Stomach (tissue), 9 donors: ENCODE results near the gene ZNF428. TPM values are rescaled to one million over a fixed set of nuclear protein-coding genes. Genes with fewer than 3 reads are reported as not detected.

ENCODE experiments used
- DNase-seq, 2 donors: peaks; one replicate each; pipeline versions ENCODE4 v3.0.0 to v3.0.0-alpha.2; 2013 to 2019
- H3K27ac ChIP-seq, 5 donors: fragments of 200-600 bp in 4 of 5; sonication (generic) in 4 of 5; one replicate each; pipeline ENCODE4 v1.5.1; 2013 to 2019; ENCODE audit warnings: mild to moderate bottlenecking in 1 of 5, moderate library complexity in 1 of 5
- H3K27me3 ChIP-seq, 3 donors: fragments of 200-600 bp; sonication (generic); one replicate each; pipeline ENCODE4 v1.5.1; 2017 to 2019; ENCODE audit warnings: mixed run types in 1 of 3
- H3K36me3 ChIP-seq, 4 donors: fragments of 200-600 bp; sonication (generic); 1 replicate in 3 of 4; 2 replicates in 1 of 4; pipeline ENCODE4 v1.5.1; 2016 to 2019
- H3K4me1 ChIP-seq, 4 donors: fragments of 200-600 bp; sonication (generic); one replicate each; pipeline ENCODE4 v1.5.1; 2016 to 2019
- H3K4me3 ChIP-seq, 4 donors: fragments of 200-600 bp; sonication (generic) in 3 of 4; one replicate each; pipeline ENCODE4 v1.5.1; 2016 to 2019; ENCODE audit warnings: mild to moderate bottlenecking in 1 of 4
- H3K9me3 ChIP-seq, 4 donors: fragments of 200-600 bp; sonication (generic); one replicate each; pipeline ENCODE4 v1.5.1; 2016 to 2019
- EP300 ChIP-seq: sonication (generic); formaldehyde crosslinking; IDR thresholded peaks from one replicate; pipeline ENCODE4 v1.6.1; 2017; ENCODE audit warnings: antibody characterized with exemption
- POLR2A ChIP-seq, 4 donors: fragments of 450-650 bp; IDR thresholded peaks; one replicate each; pipeline ENCODE4 v1.6.1; 2016; ENCODE audit warnings: antibody characterized with exemption in 4 of 4, control low read depth in 2 of 4, mild to moderate bottlenecking in 1 of 4, moderate library complexity in 1 of 4
- POLR2AphosphoS5 ChIP-seq, 3 donors: sonication (generic); formaldehyde crosslinking; IDR thresholded peaks; one replicate each; pipeline ENCODE4 v1.6.1; 2016; ENCODE audit warnings: antibody characterized with exemption in 3 of 3
- WGBS, 5 donors: extraction: QIAGEN DNeasy Blood & Tissue Kit in 3 of 5; methylation state at CpG; one replicate each; pipeline versions ENCODE4 v1.1.5 to v1.1.7; 2013 to 2018; 5-methylcytosine and 5-hydroxymethylcytosine counted together
- intact Hi-C: fragments of 100-400 bp; cut with DNase I; formaldehyde crosslinking; loops from one replicate; pipeline ENCODE4 v1.15.1; 2023; ENCODE audit warnings: low total_unique reads
- polyA plus RNA-seq, 3 donors: library from polyadenylated mRNA; stranded (reverse); fragments of 200-250 nt; gene quantifications; one replicate each; pipeline ENCODE4 v1.2.3, GENCODE V29; 2013
- small RNA-seq, 4 donors: library from RNA; depleted of rRNA; stranded (forward); fragments of <200 nt; gene quantifications; one replicate each; pipeline ENCODE3, GENCODE V24; 2016
- total RNA-seq, 5 donors: library from RNA; depleted of rRNA; stranded (reverse); fragments of >200 nt; gene quantifications; one replicate each; pipeline versions ENCODE4 v1.1.0 to v1.2.3, GENCODE V29; 2014 to 2016
- TF ChIP-seq, protein P1 (sequence below), 7 experiments: fragments of 450-650 bp in 4 of 7; fragments of 200-600 bp in 3 of 7; sonication (generic) in 3 of 7; IDR thresholded peaks; one replicate each; pipeline ENCODE4 v1.5.1; 2016 to 2019; ENCODE audit warnings: antibody characterized with exemption in 7 of 7, control low read depth in 2 of 7, mild to moderate bottlenecking in 1 of 7
- donor health status: healthy with polysubstance abuse.
- donor health status: Bipolar disorder and iron deficiency.
- donor health status: healthy.

The ZNF428 gene
- total and polyA plus RNA-seq, 8 donors, result 7.8 to 72.7 (median 25.5) TPM

GRCh38 chr19:43561139-43561970, 58.1 kb downstream of the ZNF428 start:
- no peaks in the 10 kb centered on the region for H3K27me3 ChIP-seq
- H3K4me3 ChIP-seq, result no peak overlapping the region
- peaks cover 8 to 56% (median 43%) of the 10 kb centered on the region in 4 donors for H3K36me3 ChIP-seq
- peak overlapping the region in 4 of 5 donors; percentile 69 to 78 (median 74) for H3K27ac ChIP-seq
- peaks cover 0 to 25% (median 10%) of the 10 kb centered on the region in 4 donors for H3K4me1 ChIP-seq
- no peak for DNase-seq
- 83 to 89% (median 87%) methylated on average over 12 of the region's 12 CpGs for WGBS, 5 donors
- H3K9me3 ChIP-seq, result no peaks in the 10 kb centered on the region
- TF ChIP-seq EP300, result no peak
- no peak for TF ChIP-seq POLR2AphosphoS5 (IDR thresholded peaks at IDR 0.05)
- TF ChIP-seq, protein P1, sequence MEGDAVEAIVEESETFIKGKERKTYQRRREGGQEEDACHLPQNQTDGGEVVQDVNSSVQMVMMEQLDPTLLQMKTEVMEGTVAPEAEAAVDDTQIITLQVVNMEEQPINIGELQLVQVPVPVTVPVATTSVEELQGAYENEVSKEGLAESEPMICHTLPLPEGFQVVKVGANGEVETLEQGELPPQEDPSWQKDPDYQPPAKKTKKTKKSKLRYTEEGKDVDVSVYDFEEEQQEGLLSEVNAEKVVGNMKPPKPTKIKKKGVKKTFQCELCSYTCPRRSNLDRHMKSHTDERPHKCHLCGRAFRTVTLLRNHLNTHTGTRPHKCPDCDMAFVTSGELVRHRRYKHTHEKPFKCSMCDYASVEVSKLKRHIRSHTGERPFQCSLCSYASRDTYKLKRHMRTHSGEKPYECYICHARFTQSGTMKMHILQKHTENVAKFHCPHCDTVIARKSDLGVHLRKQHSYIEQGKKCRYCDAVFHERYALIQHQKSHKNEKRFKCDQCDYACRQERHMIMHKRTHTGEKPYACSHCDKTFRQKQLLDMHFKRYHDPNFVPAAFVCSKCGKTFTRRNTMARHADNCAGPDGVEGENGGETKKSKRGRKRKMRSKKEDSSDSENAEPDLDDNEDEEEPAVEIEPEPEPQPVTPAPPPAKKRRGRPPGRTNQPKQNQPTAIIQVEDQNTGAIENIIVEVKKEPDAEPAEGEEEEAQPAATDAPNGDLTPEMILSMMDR (IDR thresholded peaks at IDR 0.05), result no peak
- intact Hi-C loops, result no loop called here

DNA sequence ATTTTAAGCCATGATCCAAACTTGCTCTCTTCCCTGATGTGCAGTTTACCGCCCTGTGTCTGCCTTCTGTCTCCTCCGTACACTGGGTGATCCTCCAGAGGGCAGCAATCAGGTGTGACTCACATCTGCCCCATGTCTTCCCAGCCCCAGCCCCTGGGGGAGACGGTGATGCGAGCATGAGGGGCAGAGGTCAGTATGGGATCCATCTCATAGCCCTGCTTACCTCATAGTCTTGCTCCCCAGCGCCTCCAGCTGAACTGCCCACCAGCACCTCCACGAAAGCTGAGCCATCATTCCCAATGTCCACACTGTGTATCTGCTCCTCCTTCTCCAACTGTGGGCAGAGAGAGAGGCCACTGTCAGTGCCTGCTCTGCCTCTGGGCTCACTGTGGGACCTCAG, 58.7 kb downstream of the ZNF428 start:
- Histone ChIP-seq H3K36me3 (peaks cover 8 to 63% (median 50%) of the 10 kb centered on the region in 4 donors), H3K4me1 (peaks cover 0 to 25% (median 10%) of the 10 kb centered on the region in 4 donors), H3K9me3 (no peaks in the 10 kb centered on the region), H3K27ac (peak overlapping the region in 1 of 5 donors; percentile 78), H3K27me3 (no peaks in the 10 kb centered on the region), H3K4me3 (no peak overlapping the region)
- intact Hi-C loops, result no loop called here
- DNase-seq, result no peak
- WGBS, 5 donors, result 76 to 86% (median 80%) methylated on average over 6 of the region's 6 CpGs
- TF ChIP-seq POLR2A (IDR thresholded peaks at IDR 0.05), result no peak
- no peak for TF ChIP-seq POLR2AphosphoS5 (IDR thresholded peaks at IDR 0.05)

Small RNA genes lying within 50 kb of the gene (small RNA-seq; reads per million reads assigned to genes)
- gene RN7SL368P, result 0 to 0.15 (median 0) reads per million in 4 donors

Other genes with a start within 250 kb of the ZNF428 start
- gene TEX101, start 204.7 kb downstream of the ZNF428 start, total RNA-seq, result not detected
- under 1 TPM in 1 of 3 donors, not detected in 2; 0.28 TPM for gene TEX101, start 204.7 kb downstream of the ZNF428 start, polyA plus RNA-seq
- under 1 TPM in 3 of 5 donors, not detected in 2; 0.29 to 0.55 (median 0.45) TPM for gene LYPD3, start 154.0 kb downstream of the ZNF428 start, total RNA-seq
- 10 to 100 TPM in 1 of 3 donors, 1 to 10 TPM in 1, under 1 TPM in 1; 0.76 to 72.4 (median 2.2) TPM for gene LYPD3, start 154.0 kb downstream of the ZNF428 start, polyA plus RNA-seq
- 10 to 100 TPM in 1 of 5 donors, 1 to 10 TPM in 3, not detected in 1; 2.0 to 55.3 (median 8.5) TPM for gene PHLDB3, start 114.9 kb downstream of the ZNF428 start, total RNA-seq
- gene PHLDB3, start 114.9 kb downstream of the ZNF428 start, polyA plus RNA-seq, result 10 to 100 TPM in 2 of 3 donors, 1 to 10 TPM in 1; 9.5 to 24.9 (median 13.9) TPM
- 100 to 1,000 TPM in 1 of 5 donors, 10 to 100 TPM in 4; 43.5 to 157 (median 61.1) TPM for gene ETHE1, start 92.4 kb downstream of the ZNF428 start, total RNA-seq
- 10 to 100 TPM; 42.6 to 55.5 (median 42.8) TPM for gene ETHE1, start 92.4 kb downstream of the ZNF428 start, polyA plus RNA-seq
- 10 to 100 TPM in 1 of 5 donors, 1 to 10 TPM in 1, not detected in 3; 7.8 to 23.5 TPM for gene ZNF575, start 86.4 kb downstream of the ZNF428 start, total RNA-seq
- under 1 TPM; 0.37 to 0.76 (median 0.65) TPM for gene ZNF575, start 86.4 kb downstream of the ZNF428 start, polyA plus RNA-seq
- gene XRCC1, start 44.1 kb downstream of the ZNF428 start, total RNA-seq, result 10 to 100 TPM; 10.8 to 42.5 (median 16.8) TPM
- 10 to 100 TPM; 13.1 to 24.3 (median 18.0) TPM for gene XRCC1, start 44.1 kb downstream of the ZNF428 start, polyA plus RNA-seq
- gene PINLYP, start 43.8 kb downstream of the ZNF428 start, total RNA-seq, result 10 to 100 TPM in 1 of 5 donors, 1 to 10 TPM in 2, under 1 TPM in 1, not detected in 1; 0.14 to 18.7 (median 4.3) TPM
- 10 to 100 TPM in 2 of 3 donors, 1 to 10 TPM in 1; 8.0 to 16.8 (median 15.7) TPM for gene PINLYP, start 43.8 kb downstream of the ZNF428 start, polyA plus RNA-seq
- 10 to 100 TPM in 4 of 5 donors, 1 to 10 TPM in 1; 5.3 to 57.1 (median 25.3) TPM for gene IRGQ, start 23.5 kb downstream of the ZNF428 start, total RNA-seq
- 1 to 10 TPM; 2.0 to 4.9 (median 2.6) TPM for gene IRGQ, start 23.5 kb downstream of the ZNF428 start, polyA plus RNA-seq
- 10 to 100 TPM in 3 of 5 donors, 1 to 10 TPM in 1, not detected in 1; 4.2 to 21.6 (median 15.9) TPM for gene ZNF576, start 23.0 kb downstream of the ZNF428 start, total RNA-seq
- gene ZNF576, start 23.0 kb downstream of the ZNF428 start, polyA plus RNA-seq, result 10 to 100 TPM; 13.7 to 18.2 (median 14.9) TPM
- gene SRRM5, start 7.5 kb downstream of the ZNF428 start, total RNA-seq, result not detected
- under 1 TPM in 2 of 3 donors, not detected in 1; 0.45 to 0.50 TPM for gene SRRM5, start 7.5 kb downstream of the ZNF428 start, polyA plus RNA-seq
- 1 to 10 TPM in 4 of 5 donors, not detected in 1; 4.9 to 8.6 (median 6.2) TPM for gene CADM4, start 20.2 kb upstream of the ZNF428 start, total RNA-seq
- 10 to 100 TPM in 1 of 3 donors, 1 to 10 TPM in 2; 5.0 to 14.2 (median 8.9) TPM for gene CADM4, start 20.2 kb upstream of the ZNF428 start, polyA plus RNA-seq
- 10 to 100 TPM in 4 of 5 donors, 1 to 10 TPM in 1; 2.0 to 57.2 (median 26.1) TPM for gene PLAUR, start 50.5 kb upstream of the ZNF428 start, total RNA-seq
- 10 to 100 TPM in 2 of 3 donors, 1 to 10 TPM in 1; 9.1 to 35.9 (median 31.1) TPM for gene PLAUR, start 50.5 kb upstream of the ZNF428 start, polyA plus RNA-seq
- gene IRGC, start 96.4 kb upstream of the ZNF428 start, total RNA-seq, result not detected
- gene IRGC, start 96.4 kb upstream of the ZNF428 start, polyA plus RNA-seq, result not detected
- 10 to 100 TPM in 3 of 5 donors, 1 to 10 TPM in 2; 3.5 to 59.4 (median 11.3) TPM for gene SMG9, start 135.3 kb upstream of the ZNF428 start, total RNA-seq
- gene SMG9, start 135.3 kb upstream of the ZNF428 start, polyA plus RNA-seq, result 10 to 100 TPM; 11.8 to 27.9 (median 22.1) TPM
- 100 to 1,000 TPM in 1 of 5 donors, 10 to 100 TPM in 3, 1 to 10 TPM in 1; 3.1 to 222 (median 32.7) TPM for gene KCNN4, start 161.3 kb upstream of the ZNF428 start, total RNA-seq
- gene KCNN4, start 161.3 kb upstream of the ZNF428 start, polyA plus RNA-seq, result 10 to 100 TPM in 1 of 3 donors, 1 to 10 TPM in 2; 7.6 to 22.4 (median 8.6) TPM
- gene LYPD5, start 182.8 kb upstream of the ZNF428 start, total RNA-seq, result under 1 TPM in 1 of 5 donors, not detected in 4; 0.43 TPM
- 1 to 10 TPM in 2 of 3 donors, under 1 TPM in 1; 0.61 to 3.9 (median 2.6) TPM for gene LYPD5, start 182.8 kb upstream of the ZNF428 start, polyA plus RNA-seq
- 10 to 100 TPM in 2 of 5 donors, 1 to 10 TPM in 2, not detected in 1; 4.2 to 46.6 (median 7.8) TPM for gene ZNF283, start 207.7 kb upstream of the ZNF428 start, total RNA-seq
- 1 to 10 TPM in 2 of 3 donors, under 1 TPM in 1; 0.61 to 2.2 (median 1.3) TPM for gene ZNF283, start 207.7 kb upstream of the ZNF428 start, polyA plus RNA-seq